ENCODE measurements around the gene PTTG2. TPM values are rescaled to one million over a fixed set of nuclear protein-coding genes. Genes with fewer than 3 reads are reported as not detected.

The PTTG2 gene
- total RNA-seq, 1 experiment from 2014 or later = 0.35 TPM

DNA sequence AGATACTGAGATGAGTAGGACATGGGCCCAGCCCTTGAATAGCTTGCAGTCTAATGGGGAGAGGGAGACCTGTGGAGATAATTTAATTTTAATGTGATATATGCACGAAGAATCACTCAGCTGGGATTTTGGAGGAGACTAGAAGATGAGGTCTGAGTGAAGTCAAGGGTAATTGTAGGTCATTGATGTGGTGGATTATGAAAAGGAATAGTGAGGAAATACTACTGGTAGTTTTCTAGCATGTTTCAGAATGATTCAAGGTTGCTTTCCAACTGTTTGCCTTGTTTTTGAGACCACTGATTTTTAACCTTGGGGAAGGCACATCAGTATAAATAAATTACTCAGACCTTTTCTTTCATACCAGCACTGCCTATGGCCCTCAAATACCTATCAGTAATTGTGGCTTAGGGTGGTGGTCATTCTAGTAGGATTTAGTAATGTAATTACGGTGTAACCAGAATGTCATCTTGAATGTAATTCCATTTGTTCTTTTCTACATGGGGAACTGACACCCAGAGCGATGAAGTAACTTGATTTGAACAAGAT, 25.6 kb downstream of the PTTG2 start (continued):
- no peak for TF ChIP-seq ZNF317 (CRISPR knock-in tag; IDR thresholded peaks at IDR 0.05; ENCODE audit: borderline replicate concordance, low read depth)
- TF ChIP-seq, protein P1, sequence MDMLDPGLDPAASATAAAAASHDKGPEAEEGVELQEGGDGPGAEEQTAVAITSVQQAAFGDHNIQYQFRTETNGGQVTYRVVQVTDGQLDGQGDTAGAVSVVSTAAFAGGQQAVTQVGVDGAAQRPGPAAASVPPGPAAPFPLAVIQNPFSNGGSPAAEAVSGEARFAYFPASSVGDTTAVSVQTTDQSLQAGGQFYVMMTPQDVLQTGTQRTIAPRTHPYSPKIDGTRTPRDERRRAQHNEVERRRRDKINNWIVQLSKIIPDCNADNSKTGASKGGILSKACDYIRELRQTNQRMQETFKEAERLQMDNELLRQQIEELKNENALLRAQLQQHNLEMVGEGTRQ (CRISPR knock-in tag; IDR thresholded peaks at IDR 0.05) = no peak
- no peak for TF ChIP-seq ZNF263 (CRISPR knock-in tag; IDR thresholded peaks at IDR 0.05; ENCODE audit: low read depth)
- no peak for TF ChIP-seq TEAD1 (CRISPR knock-in tag; IDR thresholded peaks at IDR 0.05)
- TF ChIP-seq ESRRA (CRISPR knock-in tag; IDR thresholded peaks at IDR 0.05; ENCODE audit: borderline replicate concordance) = no peak
- TF ChIP-seq GRHL2 (CRISPR knock-in tag; IDR thresholded peaks at IDR 0.05; ENCODE audit: insufficient replicate concordance, severe bottlenecking) = no peak
- TF ChIP-seq EMX1 (CRISPR knock-in tag; IDR thresholded peaks at IDR 0.05) = no peak

DNA sequence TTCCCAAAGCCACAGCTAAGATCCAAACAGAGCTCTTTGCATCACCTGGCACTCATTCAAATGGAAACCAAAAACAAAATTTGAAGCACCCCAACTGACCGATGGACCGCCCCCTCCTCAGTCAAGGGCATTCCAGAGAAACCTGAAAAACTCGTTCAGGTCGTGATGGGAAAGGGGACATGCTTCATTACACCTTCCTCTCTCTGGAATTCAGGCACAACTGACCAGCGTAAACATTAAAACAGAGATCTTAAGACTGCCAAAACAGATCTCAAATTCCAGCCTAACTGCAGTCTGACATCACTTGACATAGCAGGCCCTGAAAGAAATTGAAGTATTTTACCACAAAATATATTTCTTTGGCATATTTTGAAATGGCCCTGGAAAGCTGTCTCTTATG, 28.5 kb downstream of the PTTG2 start:
- ChIA-PET CTCF (no interaction called here), POLR2A (interaction anchor here (0.8 kb wide), 1 partner anchor 15 kb away, joined by 3 read pairs; no protein-coding TSS in a partner anchor)
- H3K4me1 Mint-ChIP-seq = peaks cover 64% of the 10 kb centered on the region
- no peaks in the 10 kb centered on the region for H3K9me3 Mint-ChIP-seq
- peak overlapping the region; percentile 39 for H3K4me3 Mint-ChIP-seq
- peak overlapping the region; percentile 92 for H3K27ac Mint-ChIP-seq
- ATAC-seq (peak; percentile 68), DNase-seq (ENCODE audit: low spot score) (peak; percentile 54)
- H3K36me3 Mint-ChIP-seq = peaks cover 5% of the 10 kb centered on the region; the same call in 1 of the 2 replicates
- H3K27me3 Mint-ChIP-seq (ENCODE audit: low read depth) = no peaks in the 10 kb centered on the region
- TF ChIP-seq ZNF121 (CRISPR knock-in tag; IDR thresholded peaks at IDR 0.05) (no peak), ZNF671 (CRISPR knock-in tag; IDR thresholded peaks at IDR 0.05) (no peak), GRHL2 (CRISPR knock-in tag; IDR thresholded peaks at IDR 0.05; ENCODE audit: insufficient replicate concordance, severe bottlenecking) (no peak), NFATC4 (CRISPR knock-in tag; IDR thresholded peaks at IDR 0.05) (no peak), TEAD4 (CRISPR knock-in tag; IDR thresholded peaks at IDR 0.05) (no peak)
- TF ChIP-seq, protein P2, sequence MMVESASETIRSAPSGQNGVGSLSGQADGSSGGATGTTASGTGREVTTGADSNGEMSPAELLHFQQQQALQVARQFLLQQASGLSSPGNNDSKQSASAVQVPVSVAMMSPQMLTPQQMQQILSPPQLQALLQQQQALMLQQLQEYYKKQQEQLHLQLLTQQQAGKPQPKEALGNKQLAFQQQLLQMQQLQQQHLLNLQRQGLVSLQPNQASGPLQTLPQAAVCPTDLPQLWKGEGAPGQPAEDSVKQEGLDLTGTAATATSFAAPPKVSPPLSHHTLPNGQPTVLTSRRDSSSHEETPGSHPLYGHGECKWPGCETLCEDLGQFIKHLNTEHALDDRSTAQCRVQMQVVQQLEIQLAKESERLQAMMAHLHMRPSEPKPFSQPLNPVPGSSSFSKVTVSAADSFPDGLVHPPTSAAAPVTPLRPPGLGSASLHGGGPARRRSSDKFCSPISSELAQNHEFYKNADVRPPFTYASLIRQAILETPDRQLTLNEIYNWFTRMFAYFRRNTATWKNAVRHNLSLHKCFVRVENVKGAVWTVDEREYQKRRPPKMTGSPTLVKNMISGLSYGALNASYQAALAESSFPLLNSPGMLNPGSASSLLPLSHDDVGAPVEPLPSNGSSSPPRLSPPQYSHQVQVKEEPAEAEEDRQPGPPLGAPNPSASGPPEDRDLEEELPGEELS (CRISPR knock-in tag; IDR thresholded peaks at IDR 0.05) = no peak
- TF ChIP-seq, protein P1 (CRISPR knock-in tag; IDR thresholded peaks at IDR 0.05) = no peak

DNA sequence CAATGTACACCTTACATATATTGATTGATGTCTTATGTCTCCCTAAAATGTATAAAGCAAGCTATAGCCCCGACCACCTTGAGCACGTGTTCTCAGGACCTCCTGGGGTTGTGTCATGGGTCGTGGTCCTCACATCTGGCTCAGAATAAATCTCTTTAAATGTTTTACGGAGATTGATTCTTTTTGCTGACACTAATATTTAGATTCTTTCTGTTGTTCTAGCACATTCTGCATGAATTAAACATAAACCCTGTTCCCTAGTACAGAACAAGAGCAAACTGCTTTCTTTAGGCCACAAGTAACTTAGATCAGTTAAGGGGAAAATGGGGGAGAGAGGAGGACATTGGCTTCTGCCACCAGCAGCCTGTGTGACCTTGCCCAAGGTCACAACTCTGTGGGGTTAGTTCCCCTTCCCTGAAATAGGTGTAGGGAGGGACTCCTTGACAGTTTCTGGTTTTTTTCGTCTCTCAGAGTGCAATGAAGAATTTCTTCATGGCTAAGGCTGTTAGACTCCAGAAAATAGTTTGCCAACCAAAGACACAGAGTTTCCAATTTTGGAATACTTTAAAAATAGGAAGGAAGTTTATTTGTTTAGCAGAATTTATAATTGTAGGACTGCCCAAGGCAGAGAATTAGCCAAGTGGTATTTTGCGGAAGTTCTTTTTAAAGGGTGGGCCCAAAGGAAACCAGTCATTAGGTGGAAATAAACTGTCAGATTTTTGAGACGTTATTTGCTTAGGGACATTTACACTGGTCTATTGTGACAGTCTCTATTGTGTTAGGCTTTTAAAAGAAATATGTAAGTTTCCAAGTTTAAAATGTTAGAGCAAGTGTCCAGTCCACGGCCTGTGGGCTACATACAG, 29.4 kb downstream of the PTTG2 start:
- peaks cover 5% of the 10 kb centered on the region; the same call in 1 of the 2 replicates for H3K36me3 Mint-ChIP-seq
- ATAC-seq = no peak
- POLR2A ChIA-PET = interaction anchor here (1.6 kb wide), 1 partner anchor 13 kb away, joined by 4 read pairs; no protein-coding TSS in a partner anchor
- TF ChIP-seq ESRRA (CRISPR knock-in tag; IDR thresholded peaks at IDR 0.05; ENCODE audit: borderline replicate concordance) (peak; percentile 64; the same call in 1 of the 2 replicates), GRHL2 (CRISPR knock-in tag; IDR thresholded peaks at IDR 0.05; ENCODE audit: insufficient replicate concordance, severe bottlenecking) (no peak), IRF2 (CRISPR knock-in tag; IDR thresholded peaks at IDR 0.05; ENCODE audit: borderline replicate concordance, low read depth) (no peak)
- H3K27me3 Mint-ChIP-seq (ENCODE audit: low read depth) = no peaks in the 10 kb centered on the region
- peak overlapping the region; percentile 92 for H3K27ac Mint-ChIP-seq
- peak overlapping the region; percentile 39; the same call in 1 of the 2 replicates for H3K4me3 Mint-ChIP-seq
- no peak for DNase-seq (ENCODE audit: low spot score)
- CTCF ChIA-PET = no interaction called here
- peaks cover 73% of the 10 kb centered on the region for H3K4me1 Mint-ChIP-seq
- H3K9me3 Mint-ChIP-seq = no peaks in the 10 kb centered on the region

DNA sequence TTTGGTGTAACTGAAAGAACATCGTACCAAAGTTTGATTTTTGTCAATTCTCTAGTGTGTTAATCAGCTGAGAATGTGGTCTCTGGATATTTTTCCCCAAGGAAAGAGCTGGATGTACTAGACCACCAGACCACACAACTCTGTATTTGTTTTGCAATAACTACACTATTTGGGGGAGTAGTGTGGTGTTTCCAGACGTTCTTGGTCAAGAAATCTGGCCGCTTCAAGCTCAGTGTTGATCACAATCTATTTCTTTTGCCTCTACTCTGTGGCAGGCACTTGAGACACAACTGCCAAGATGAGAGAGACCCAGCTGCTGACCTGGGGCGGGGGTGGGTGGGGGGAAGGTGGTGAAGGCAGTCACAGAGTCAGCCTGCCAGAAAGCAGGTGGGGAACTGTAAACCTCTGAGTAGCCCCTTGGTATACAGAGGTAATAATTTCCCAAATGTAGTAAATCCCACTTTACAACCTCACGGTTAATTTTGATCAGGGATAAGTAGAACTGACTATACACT, 30.6 kb downstream of the PTTG2 start:
- Mint-ChIP-seq H3K4me3 (no peak overlapping the region), H3K27me3 (ENCODE audit: low read depth) (no peaks in the 10 kb centered on the region), H3K36me3 (peaks cover 5% of the 10 kb centered on the region; the same call in 1 of the 2 replicates), H3K4me1 (peaks cover 81% of the 10 kb centered on the region), H3K9me3 (no peaks in the 10 kb centered on the region), H3K27ac (peak overlapping the region; percentile 92)
- DNase-seq (ENCODE audit: low spot score) (no peak), ATAC-seq (no peak)
- ChIA-PET CTCF (no interaction called here), POLR2A (interaction anchor here (0.8 to 1.6 kb wide), 2 partner anchors 9 to 12 kb away, joined by 3 to 4 read pairs; no protein-coding TSS in a partner anchor)
- TF ChIP-seq TCF7 (CRISPR knock-in tag; IDR thresholded peaks at IDR 0.05; ENCODE audit: low read depth) (no peak), ZNF138 (CRISPR knock-in tag; conservative IDR thresholded peaks at IDR 0.05) (no peak)
- TF ChIP-seq, protein P3, sequence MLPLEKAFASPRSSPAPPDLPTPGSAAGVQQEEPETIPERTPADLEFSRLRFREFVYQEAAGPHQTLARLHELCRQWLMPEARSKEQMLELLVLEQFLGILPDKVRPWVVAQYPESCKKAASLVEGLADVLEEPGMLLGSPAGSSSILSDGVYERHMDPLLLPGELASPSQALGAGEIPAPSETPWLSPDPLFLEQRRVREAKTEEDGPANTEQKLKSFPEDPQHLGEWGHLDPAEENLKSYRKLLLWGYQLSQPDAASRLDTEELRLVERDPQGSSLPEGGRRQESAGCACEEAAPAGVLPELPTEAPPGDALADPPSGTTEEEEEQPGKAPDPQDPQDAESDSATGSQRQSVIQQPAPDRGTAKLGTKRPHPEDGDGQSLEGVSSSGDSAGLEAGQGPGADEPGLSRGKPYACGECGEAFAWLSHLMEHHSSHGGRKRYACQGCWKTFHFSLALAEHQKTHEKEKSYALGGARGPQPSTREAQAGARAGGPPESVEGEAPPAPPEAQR (CRISPR knock-in tag; IDR thresholded peaks at IDR 0.05) = no peak
